GM13976 (cell line): Measurements from ENCODE around the gene FNBP1L.

Experiments used
- DNase-seq: peaks from one replicate; pipeline ENCODE4 v3.0.0; 2012; ENCODE audit warnings: low spot score
- CTCF ChIP-seq: IDR thresholded peaks from 2 replicates; pipeline ENCODE4 v1.5.1; 2012; ENCODE audit warnings: borderline replicate concordance, mild to moderate bottlenecking; ENCODE audit not compliant: insufficient read depth; ENCODE audit errors: extremely low read depth, missing control alignments, control extremely low read depth
- in situ Hi-C: fragments of 300-500 bp; cut with MboI; formaldehyde crosslinking; loops from one replicate; pipeline ENCODE4 v1.12.0; 2022; ENCODE audit warnings: low sequenced_read_pairs, mixed read lengths, inconsistent platforms; ENCODE audit not compliant: unreplicated experiment

Gene FNBP1L

GRCh38 chr1:93528412-93528811 is 80.5 kb downstream of the FNBP1L start:
- in situ Hi-C loops, result no loop called here
- no peak for DNase-seq
- no peak for TF ChIP-seq CTCF

GRCh38 chr1:93531193-93531592 is 83.3 kb downstream of the FNBP1L start:
- DNase-seq, result no peak
- in situ Hi-C loops, result no loop called here

GRCh38 chr1:93532780-93533378 is 85.0 kb downstream of the FNBP1L start:
- no peak for DNase-seq
- in situ Hi-C loops, result no loop called here
- TF ChIP-seq CTCF, result no peak

More at GRCh38 chr1:93531193-93531592, 83.3 kb downstream of the FNBP1L start:
- TF ChIP-seq CTCF, result no peak

- in situ Hi-C loops, result no loop called here
- no peak for DNase-seq
- no peak for TF ChIP-seq CTCF
Observed at GRCh38 chr1:93533677-93534076, 85.8 kb downstream of the FNBP1L start.

- no peak for DNase-seq
- in situ Hi-C loops, result no loop called here
- no peak for TF ChIP-seq CTCF
Observed at GRCh38 chr1:93537396-93537795, 89.5 kb downstream of the FNBP1L start.

- in situ Hi-C loops, result no loop called here
- no peak for DNase-seq
- TF ChIP-seq CTCF, result no peak
Observed at GRCh38 chr1:93537924-93538323, 90.0 kb downstream of the FNBP1L start.
